NT2/D1 (cell line): ENCODE measurements around the gene SCML1.
A peak's percentile ranks its signal among the peaks of the same experiment; 100 is the strongest.
"Not testable (repeated sequence)": the region's sequence is repeated elsewhere in the genome, so short reads cannot be mapped to it uniquely, and the experiment has no call there.

Source experiments
- DNase-seq: peaks from one replicate; pipeline ENCODE4 v3.0.0-alpha.2; 2011; ENCODE audit warnings: low read depth, low spot score
- H3K27me3 ChIP-seq: 2 replicates; pipeline ENCODE4 v1.6.0; 2011; ENCODE audit warnings: mild to moderate bottlenecking; ENCODE audit not compliant: insufficient read length, insufficient read depth
- H3K36me3 ChIP-seq: 2 replicates; pipeline ENCODE4 v1.6.1; 2011; ENCODE audit warnings: mild to moderate bottlenecking, low read length, mixed read lengths; ENCODE audit not compliant: insufficient read depth, insufficient read length
- H3K4me1 ChIP-seq: 2 replicates; pipeline ENCODE4 v1.5.1; 2011; ENCODE audit not compliant: insufficient read depth, insufficient read length
- H3K4me3 ChIP-seq: 2 replicates; pipeline ENCODE4 v1.5.1; 2011; ENCODE audit warnings: low read depth; ENCODE audit not compliant: insufficient read length
- H3K9ac ChIP-seq: 2 replicates; pipeline ENCODE4 v1.6.0; 2011; ENCODE audit warnings: low read depth; ENCODE audit not compliant: insufficient read length
- H3K9me3 ChIP-seq: 2 replicates; pipeline ENCODE4 v1.5.1; 2011; ENCODE audit warnings: mild to moderate bottlenecking, low read length; ENCODE audit not compliant: insufficient read depth
- SUZ12 ChIP-seq: IDR thresholded peaks from 2 replicates; pipeline ENCODE4 v1.6.1; 2011; ENCODE audit not compliant: insufficient read length, insufficient read depth; ENCODE audit errors: extremely low read depth
- YY1 ChIP-seq: IDR thresholded peaks from 2 replicates; pipeline ENCODE4 v1.6.1; 2011; ENCODE audit not compliant: insufficient read length, insufficient read depth
- ZNF274 ChIP-seq: IDR thresholded peaks from 2 replicates; pipeline ENCODE4 v1.6.1; 2011; ENCODE audit warnings: mild to moderate bottlenecking, low read depth, low read length

SCML1 gene

DNA sequence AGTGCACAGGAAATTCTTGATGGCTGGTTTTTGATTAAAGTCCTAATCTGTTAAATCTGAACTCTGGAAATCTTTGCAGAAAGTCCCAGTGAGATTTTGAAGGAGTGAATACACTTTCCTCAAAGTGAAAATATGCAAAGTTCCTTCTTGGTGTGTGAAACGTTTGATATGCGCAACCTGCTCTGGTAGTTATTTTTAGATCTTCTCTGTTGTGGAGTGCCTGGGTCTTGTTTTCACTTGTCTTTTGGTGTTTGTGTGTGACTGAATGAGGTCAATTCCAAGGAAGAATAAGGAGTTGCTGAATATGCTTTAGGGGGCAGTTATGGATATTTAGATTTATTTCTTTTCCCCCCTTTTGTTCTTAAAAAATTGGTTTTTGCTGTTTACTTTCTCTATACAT lies 41.7 kb downstream of the SCML1 start:
- Histone ChIP-seq H3K4me3 (no peak overlapping the region), H3K9me3 (peaks cover 12% of the 10 kb centered on the region; the same call in 1 of the 2 replicates), H3K27me3 (no peaks in the 10 kb centered on the region), H3K36me3 (no peaks in the 10 kb centered on the region), H3K4me1 (no peaks in the 10 kb centered on the region), H3K9ac (no peak overlapping the region)
- DNase-seq = no peak
- TF ChIP-seq SUZ12 (no peak), YY1 (no peak), ZNF274 (no peak)

DNA sequence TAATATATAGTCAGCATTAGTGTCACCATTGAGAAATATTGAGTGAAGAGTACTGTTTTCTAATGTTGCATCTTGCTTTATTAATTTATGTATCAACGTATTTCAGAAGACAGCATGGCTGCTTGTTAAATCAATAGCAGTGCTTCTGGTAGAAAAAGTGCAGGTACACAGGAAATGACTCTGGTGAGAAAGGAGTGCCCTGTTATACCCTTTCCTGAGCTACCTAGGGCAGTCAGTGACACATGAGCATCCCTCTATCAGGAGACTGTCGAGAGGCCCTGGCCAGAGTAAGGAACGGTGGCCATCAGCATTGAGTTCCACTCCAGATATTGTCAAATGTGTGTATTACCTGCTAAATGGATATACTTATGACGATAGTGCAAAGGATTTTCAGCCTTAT lies 42.1 kb downstream of the SCML1 start:
- TF ChIP-seq YY1 = no peak
- no peak for TF ChIP-seq ZNF274
- TF ChIP-seq SUZ12 = no peak

DNA sequence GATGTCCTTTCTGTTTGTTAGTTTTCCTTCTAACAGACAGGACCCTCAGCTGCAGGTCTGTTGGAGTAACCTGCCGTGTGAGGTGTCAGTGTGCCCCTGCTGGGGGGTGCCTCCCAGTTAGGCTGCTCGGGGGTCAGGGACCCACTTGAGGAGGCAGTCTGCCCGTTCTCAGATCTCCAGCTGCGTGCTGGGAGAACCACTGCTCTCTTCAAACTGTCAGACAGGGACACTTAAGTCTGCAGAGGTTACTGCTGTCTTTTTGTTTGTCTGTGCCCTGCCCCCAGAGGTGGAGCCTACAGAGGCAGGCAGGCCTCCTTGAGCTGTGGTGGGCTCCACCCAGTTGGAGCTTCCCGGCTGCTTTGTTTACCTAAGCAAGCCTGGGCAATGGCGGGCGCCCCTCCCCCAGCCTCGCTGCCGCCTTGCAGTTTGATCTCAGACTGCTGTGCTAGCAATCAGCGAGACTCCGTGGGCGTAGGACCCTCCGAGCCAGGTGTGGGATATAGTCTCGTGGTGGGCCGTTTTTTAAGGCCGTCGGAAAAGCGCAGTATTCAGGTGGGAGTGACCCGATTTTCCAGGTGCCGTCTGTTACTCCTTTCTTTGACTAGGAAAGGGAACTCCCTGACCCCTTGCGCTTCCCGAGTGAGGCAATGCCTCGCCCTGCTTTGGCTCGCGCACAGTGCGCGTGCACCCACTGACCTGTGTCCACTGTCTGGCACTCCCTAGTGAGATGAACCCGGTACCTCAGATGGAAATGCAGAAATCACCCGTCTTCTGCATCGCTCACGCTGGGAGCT lies 49.5 kb downstream of the SCML1 start:
- not testable (repeated sequence) for H3K9ac ChIP-seq
- H3K4me3 ChIP-seq = peak overlapping the region; percentile 11

More for the DNA sequence above, 42.1 kb downstream of the SCML1 start:
- DNase-seq = no peak
- Histone ChIP-seq H3K4me1 (no peaks in the 10 kb centered on the region), H3K9ac (no peak overlapping the region), H3K9me3 (peaks cover 12% of the 10 kb centered on the region; the same call in 1 of the 2 replicates), H3K4me3 (no peak overlapping the region), H3K36me3 (no peaks in the 10 kb centered on the region), H3K27me3 (no peaks in the 10 kb centered on the region)

DNA sequence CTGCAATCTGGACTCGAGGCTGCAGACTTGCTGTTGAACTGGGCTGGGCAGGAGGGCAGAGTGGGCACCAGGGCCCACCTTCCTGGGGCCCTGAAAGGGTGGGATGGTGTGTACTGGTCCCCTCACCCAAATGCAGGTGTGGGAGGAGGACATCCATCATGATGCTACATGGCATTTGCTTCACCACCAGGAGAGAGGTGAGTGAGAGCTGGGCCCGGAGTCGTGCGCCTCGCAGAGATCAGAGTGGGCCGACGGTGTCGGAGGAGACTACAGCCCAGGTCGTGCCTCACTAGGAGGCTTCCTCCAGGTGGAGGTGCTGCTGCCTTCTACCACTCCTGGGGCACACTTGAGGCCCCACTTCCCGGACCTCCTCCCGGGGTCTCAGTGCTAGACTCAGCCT lies 50.3 kb downstream of the SCML1 start:
- TF ChIP-seq ZNF274 = no peak
- TF ChIP-seq SUZ12 = no peak
- no peak for TF ChIP-seq YY1
- no peaks in the 10 kb centered on the region for H3K36me3 ChIP-seq
- no peak overlapping the region for H3K9ac ChIP-seq
- H3K4me1 ChIP-seq = peaks cover 4% of the 10 kb centered on the region
- peaks cover 20% of the 10 kb centered on the region; the same call in 1 of the 2 replicates for H3K9me3 ChIP-seq
- no peak for DNase-seq
- no peak overlapping the region for H3K4me3 ChIP-seq
- no peaks in the 10 kb centered on the region for H3K27me3 ChIP-seq

More for the DNA sequence above, 49.5 kb downstream of the SCML1 start:
- not testable (repeated sequence) for DNase-seq, H3K4me1 ChIP-seq, H3K36me3 ChIP-seq, H3K27me3 ChIP-seq
- peaks cover 20% of the 10 kb centered on the region; the same call in 1 of the 2 replicates for H3K9me3 ChIP-seq

DNA sequence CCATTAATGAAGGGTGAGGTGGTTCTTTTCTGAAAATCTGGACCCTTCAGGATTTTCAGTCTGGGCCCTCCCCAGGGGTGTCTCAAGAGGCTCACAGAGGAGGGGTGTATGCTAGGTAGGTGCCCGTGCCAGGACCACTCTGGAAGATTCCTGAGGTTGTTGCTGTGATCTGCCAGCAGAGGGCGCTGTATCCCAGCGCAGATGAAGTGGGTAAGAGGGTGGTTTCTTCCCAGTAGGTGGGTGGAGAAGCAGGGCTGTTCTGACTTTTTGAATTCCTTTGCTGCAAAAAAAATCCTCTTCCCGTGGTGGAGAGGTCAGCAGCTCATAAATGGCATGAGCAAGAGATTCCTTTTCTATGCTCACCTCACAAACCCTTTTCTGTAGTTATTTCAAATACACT lies 51.1 kb downstream of the SCML1 start:
- no peak for TF ChIP-seq ZNF274
- TF ChIP-seq YY1 = no peak
- no peak for TF ChIP-seq SUZ12
- peak; percentile 47 for DNase-seq
- Histone ChIP-seq H3K27me3 (no peaks in the 10 kb centered on the region), H3K4me3 (no peak overlapping the region), H3K4me1 (peaks cover 4% of the 10 kb centered on the region), H3K9me3 (peaks cover 20% of the 10 kb centered on the region; the same call in 1 of the 2 replicates), H3K36me3 (no peaks in the 10 kb centered on the region), H3K9ac (no peak overlapping the region)

DNA sequence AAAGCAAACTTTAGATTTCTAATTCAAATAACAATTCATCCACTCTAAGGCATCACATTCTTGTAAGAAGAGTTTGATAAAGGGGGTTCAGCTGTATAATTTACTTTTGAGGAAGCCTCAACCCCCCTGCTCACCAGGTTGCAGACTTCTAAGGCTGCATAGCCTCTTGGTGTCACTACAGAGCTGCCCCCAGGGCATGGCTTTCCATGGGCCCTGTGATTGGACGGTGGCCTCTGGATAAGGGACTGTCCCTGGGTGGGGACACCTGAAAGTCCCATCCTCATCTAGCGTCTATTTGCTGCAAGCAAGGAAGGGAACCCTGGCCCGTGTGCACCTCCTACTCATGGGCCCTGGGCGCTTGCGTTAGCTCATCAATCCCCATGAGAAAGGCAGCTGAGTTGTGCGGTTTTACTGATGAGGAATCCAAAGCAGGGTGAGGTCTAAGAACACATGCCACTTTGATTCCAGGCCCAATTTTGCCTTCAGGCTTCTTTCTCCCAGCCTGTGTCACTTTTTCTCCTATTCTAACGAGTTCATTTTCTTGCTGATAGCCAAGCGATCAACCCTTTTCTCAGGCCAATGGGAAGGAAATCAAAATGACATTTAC lies 51.8 kb downstream of the SCML1 start:
- Histone ChIP-seq H3K4me3 (no peak overlapping the region), H3K27me3 (no peaks in the 10 kb centered on the region), H3K9me3 (peaks cover 20% of the 10 kb centered on the region; the same call in 1 of the 2 replicates), H3K36me3 (no peaks in the 10 kb centered on the region), H3K4me1 (peaks cover 4% of the 10 kb centered on the region), H3K9ac (no peak overlapping the region)
- no peak for DNase-seq
- TF ChIP-seq SUZ12 (no peak), ZNF274 (no peak), YY1 (no peak)

DNA sequence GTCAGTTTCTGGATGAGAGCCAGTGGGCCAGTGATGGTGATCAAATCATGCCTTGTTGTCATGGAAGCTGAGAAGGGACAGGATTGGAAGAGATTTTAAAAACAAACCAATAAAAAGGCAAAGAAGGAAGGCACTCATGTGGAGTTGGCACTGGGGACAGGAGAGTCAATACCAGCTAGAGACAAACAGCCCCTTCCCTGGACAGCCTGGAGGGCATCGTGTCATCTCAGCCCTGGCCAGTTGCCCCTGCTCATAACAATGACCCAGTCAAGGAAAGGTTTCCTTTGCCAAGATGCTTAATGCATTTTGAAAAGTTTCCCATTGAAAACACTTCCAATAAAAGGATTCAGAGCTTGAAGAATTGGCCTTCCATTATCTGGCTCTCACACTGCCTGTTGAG lies 55.5 kb downstream of the SCML1 start:
- Histone ChIP-seq H3K9ac (no peak overlapping the region), H3K9me3 (peaks cover 14% of the 10 kb centered on the region; the same call in 1 of the 2 replicates), H3K4me1 (no peaks in the 10 kb centered on the region), H3K4me3 (no peak overlapping the region), H3K36me3 (no peaks in the 10 kb centered on the region), H3K27me3 (no peaks in the 10 kb centered on the region)
- TF ChIP-seq YY1 (no peak), SUZ12 (no peak), ZNF274 (no peak)
- no peak for DNase-seq
